Measurements from ENCODE around the gene CSMD2. TPM values are rescaled to one million over a fixed set of nuclear protein-coding genes. Genes with fewer than 3 reads are reported as not detected.

The CSMD2 gene
- total RNA-seq, 1 experiment from 2014 or later = not detected

- Histone ChIP-seq H3K27me3 (ENCODE audit: insufficient read depth, low read depth) (peaks cover 19% of the 10 kb centered on the region; the same call in 1 of the 2 replicates), H3K4me2 (no peak overlapping the region), H3F3A (ENCODE audit: insufficient read depth, low read depth) (no peaks in the 10 kb centered on the region), H3K79me2 (ENCODE audit: low read depth) (no peaks in the 10 kb centered on the region), H2AFZ (no peak overlapping the region), H3K36me3 (ENCODE audit: low read depth) (no peaks in the 10 kb centered on the region), H3K27ac (no peak overlapping the region), H4K20me1 (ENCODE audit: insufficient read depth) (no peaks in the 10 kb centered on the region), H3K4me3 (no peak overlapping the region), H3K9me3 (ENCODE audit: insufficient read depth, low read depth) (no peaks in the 10 kb centered on the region), H3K9me2 (ENCODE audit: insufficient read depth) (no peaks in the 10 kb centered on the region), H3K4me1 (replicated peaks; ENCODE audit: insufficient read depth) (no peaks in the 10 kb centered on the region)
- intact Hi-C loops (cut with micrococcal nuclease; ENCODE audit: unreplicated experiment) = no loop called here
- no TSS peak for BruUV-seq (replicated peaks)
- no peak for TF ChIP-seq CTCF (conservative IDR thresholded peaks at IDR 0.05)
- no peak for TF ChIP-seq EZH2 (IDR thresholded peaks at IDR 0.05; ENCODE audit: low read depth)
- ChIA-PET POLR2A (ENCODE audit: unreplicated experiment) (no interaction called here), CTCF (no interaction called here)
- DNase-seq = peak in 1 of 2 experiments; percentile 43
These were observed 34.9 kb upstream of the CSMD2 start for GRCh38 chr1:34199927-34200326.

GRCh38 chr1:34192621-34193020 is 27.6 kb upstream of the CSMD2 start:
- no peaks in the 10 kb centered on the region for H4K20me1 ChIP-seq (ENCODE audit: insufficient read depth)
- TF ChIP-seq EZH2 (IDR thresholded peaks at IDR 0.05; ENCODE audit: low read depth) = no peak
- TF ChIP-seq CTCF (conservative IDR thresholded peaks at IDR 0.05) = no peak
- H3F3A ChIP-seq (ENCODE audit: insufficient read depth, low read depth) = no peaks in the 10 kb centered on the region
- no peaks in the 10 kb centered on the region for H3K9me2 ChIP-seq (ENCODE audit: insufficient read depth)
- no TSS peak for BruUV-seq (replicated peaks)
- H3K4me2 ChIP-seq = no peak overlapping the region
- H3K27ac ChIP-seq = no peak overlapping the region
- H3K36me3 ChIP-seq (ENCODE audit: low read depth) = no peaks in the 10 kb centered on the region
- intact Hi-C loops (cut with micrococcal nuclease; ENCODE audit: unreplicated experiment) = no loop called here
- no peaks in the 10 kb centered on the region for H3K79me2 ChIP-seq (ENCODE audit: low read depth)
- H2AFZ ChIP-seq = no peak overlapping the region
- H3K27me3 ChIP-seq (ENCODE audit: insufficient read depth, low read depth) = peaks cover 15% of the 10 kb centered on the region; the same call in 1 of the 2 replicates
- ChIA-PET CTCF (no interaction called here), POLR2A (ENCODE audit: unreplicated experiment) (no interaction called here)
- no peaks in the 10 kb centered on the region for H3K4me1 ChIP-seq (replicated peaks; ENCODE audit: insufficient read depth)
- H3K9me3 ChIP-seq (ENCODE audit: insufficient read depth, low read depth) = no peaks in the 10 kb centered on the region
- H3K4me3 ChIP-seq = no peak overlapping the region
- no peak for DNase-seq

GRCh38 chr1:34190692-34191091 is 25.7 kb upstream of the CSMD2 start:
- no peak for DNase-seq
- Histone ChIP-seq H3F3A (ENCODE audit: insufficient read depth, low read depth) (no peaks in the 10 kb centered on the region), H4K20me1 (ENCODE audit: insufficient read depth) (no peaks in the 10 kb centered on the region), H3K9me3 (ENCODE audit: insufficient read depth, low read depth) (no peaks in the 10 kb centered on the region), H3K9me2 (ENCODE audit: insufficient read depth) (no peaks in the 10 kb centered on the region), H3K4me1 (replicated peaks; ENCODE audit: insufficient read depth) (no peaks in the 10 kb centered on the region), H3K4me3 (no peak overlapping the region), H3K36me3 (ENCODE audit: low read depth) (no peaks in the 10 kb centered on the region), H3K27ac (no peak overlapping the region), H3K79me2 (ENCODE audit: low read depth) (no peaks in the 10 kb centered on the region), H3K27me3 (ENCODE audit: insufficient read depth, low read depth) (peaks cover 11% of the 10 kb centered on the region; the same call in 1 of the 2 replicates), H2AFZ (no peak overlapping the region), H3K4me2 (no peak overlapping the region)
- TF ChIP-seq EZH2 (IDR thresholded peaks at IDR 0.05; ENCODE audit: low read depth) (no peak), CTCF (conservative IDR thresholded peaks at IDR 0.05) (no peak)
- ChIA-PET CTCF (no interaction called here), POLR2A (ENCODE audit: unreplicated experiment) (no interaction called here)
- BruUV-seq (replicated peaks) = no TSS peak
- intact Hi-C loops (cut with micrococcal nuclease; ENCODE audit: unreplicated experiment) = no loop called here

Data from PC-9 (cell line).